Kidney (tissue), 14 donors: ENCODE results near the gene BCOR. TPM values are rescaled to one million over a fixed set of nuclear protein-coding genes. Genes with fewer than 3 reads are reported as not detected.

Experiments used
- DNase-seq, 5 donors: peaks; one replicate each; pipeline ENCODE4 v3.0.0-alpha.2; 2013 to 2020
- FAIRE-seq: peaks from 2 replicates; lab custom pipeline; 2012; peaks lifted over from hg19 to GRCh38; lab: Jason Lieb, UNC
- H3K27ac ChIP-seq, 2 donors: one replicate each; pipeline ENCODE4 v1.7.0; 2013; ENCODE audit warnings: low read depth in 2 of 2, low read length in 2 of 2, inconsistent platforms in 1 of 2
- H3K27me3 ChIP-seq: one replicate; pipeline ENCODE4 v1.7.1; 2013; ENCODE audit warnings: low read length, inconsistent platforms; ENCODE audit not compliant: control insufficient read depth, insufficient read depth
- H3K36me3 ChIP-seq, 3 donors: one replicate each; pipeline versions ENCODE4 v1.7.0 to v1.7.1; 2013; ENCODE audit warnings: low read length in 3 of 3, control low read depth in 1 of 3, inconsistent platforms in 1 of 3; ENCODE audit not compliant: insufficient read depth in 3 of 3, control insufficient read depth in 2 of 3
- H3K4me1 ChIP-seq, 3 donors: one replicate each; pipeline versions ENCODE4 v1.7.0 to v1.7.1; 2013; ENCODE audit warnings: low read length in 3 of 3, inconsistent platforms in 1 of 3, low read depth in 1 of 3; ENCODE audit not compliant: control insufficient read depth in 2 of 3, insufficient read depth in 2 of 3
- H3K4me3 ChIP-seq, 3 donors: one replicate each; pipeline versions ENCODE4 v1.7.0 to v1.8.1; 2013; ENCODE audit warnings: low read length in 3 of 3, control low read depth in 1 of 3, inconsistent platforms in 1 of 3
- H3K9ac ChIP-seq, 3 donors: one replicate each; pipeline versions ENCODE4 v1.7.0 to v1.7.1; 2013; ENCODE audit warnings: low read length in 3 of 3, control low read depth in 1 of 3, inconsistent platforms in 1 of 3
- H3K9me3 ChIP-seq, 3 donors: one replicate each; pipeline versions ENCODE4 v1.7.0 to v1.7.1; 2013; ENCODE audit warnings: low read length in 3 of 3, control low read depth in 1 of 3, inconsistent platforms in 1 of 3; ENCODE audit not compliant: control insufficient read depth in 2 of 3, insufficient read depth in 1 of 3
- CTCF ChIP-seq: IDR thresholded peaks from 3 replicates; pipeline ENCODE4 v1.5.1; 2012; ENCODE audit warnings: mild to moderate bottlenecking, moderate library complexity, borderline replicate concordance; ENCODE audit not compliant: insufficient read depth; ENCODE audit errors: extremely low read depth
- intact Hi-C: fragments of 100-400 bp; cut with DNase I; formaldehyde crosslinking; loops from one replicate; pipeline ENCODE4 v1.11.1; 2022
- polyA plus RNA-seq: library from polyadenylated mRNA; stranded (reverse); fragments of 350-450 nt; fragmentation: Illumina TruSeq; extraction: RNeasy Lipid Tissue Mini Kit (QIAGEN cat#74804); gene quantifications from one replicate; pipeline ENCODE4 v1.2.3, GENCODE V29; 2014; ENCODE audit warnings: low read depth, low replicate concordance; ENCODE audit not compliant: insufficient read depth
- total RNA-seq: library from RNA; stranded (reverse); fragmentation: NEBNext Ultra II Directional; extraction: Animal tissue kit (Norgen Biotek cat#: 25700); gene quantifications from one replicate; pipeline ENCODE4 v1.2.1, GENCODE V29; 2021
- donor health status: control.
- donor health status: control.
- donor health status: control.
- donor health status: control.
- donor health status: control.
- donor health status: DM: yes; HTN: yes; CAD: no.
- donor health status: Normal renal cell carcinoma (clear cell type).

BCOR gene
- total and polyA plus RNA-seq, 2 donors from 2014 or later = 7.7 to 33.9 TPM

GRCh38 chrX:40146262-40147125 lies 48.7 kb upstream of the BCOR start:
- DNase-seq = peak in 4 of 5 donors; percentile 81 to 89 (median 88)

GRCh38 chrX:40145923-40146261 lies 48.1 kb upstream of the BCOR start:
- intact Hi-C loops = no loop called here
- no peak for TF ChIP-seq CTCF
- peak in 1 of 5 donors; percentile 50 for DNase-seq
- H3K9ac ChIP-seq = no peak overlapping the region
- H3K27me3 ChIP-seq = peaks cover 9% of the 10 kb centered on the region
- H3K4me1 ChIP-seq = peaks cover under 1 to 6% (median 2%) of the 10 kb centered on the region in 3 donors
- no peak for FAIRE-seq
- no peaks in the 10 kb centered on the region for H3K36me3 ChIP-seq
- no peaks in the 10 kb centered on the region for H3K9me3 ChIP-seq
- H3K27ac ChIP-seq = no peak overlapping the region
- peak overlapping the region in 2 of 3 donors; percentile 48 to 51 for H3K4me3 ChIP-seq

More at GRCh38 chrX:40146262-40147125, 48.7 kb upstream of the BCOR start:
- Histone ChIP-seq H3K4me1 (peaks cover 0 to 5% (median 1%) of the 10 kb centered on the region in 3 donors), H3K27ac (no peak overlapping the region), H3K27me3 (peaks cover 11% of the 10 kb centered on the region), H3K9ac (no peak overlapping the region), H3K36me3 (no peaks in the 10 kb centered on the region), H3K9me3 (no peaks in the 10 kb centered on the region), H3K4me3 (peak overlapping the region in 2 of 3 donors; percentile 30 to 51)
- FAIRE-seq = no peak
- intact Hi-C loops = no loop called here
- no peak for TF ChIP-seq CTCF

GRCh38 chrX:40145001-40145922 lies 47.5 kb upstream of the BCOR start:
- Histone ChIP-seq H3K27ac (no peak overlapping the region), H3K4me3 (peak overlapping the region in 2 of 3 donors; percentile 48 to 51), H3K9me3 (no peaks in the 10 kb centered on the region), H3K4me1 (peaks cover 2 to 7% (median 6%) of the 10 kb centered on the region in 3 donors), H3K27me3 (peaks cover 8% of the 10 kb centered on the region), H3K9ac (no peak overlapping the region), H3K36me3 (no peaks in the 10 kb centered on the region)
- intact Hi-C loops = no loop called here
- DNase-seq (peak in 2 of 5 donors; percentile 63 to 69), FAIRE-seq (no peak)
- no peak for TF ChIP-seq CTCF
